SK-N-SH (cell line): ENCODE measurements around the gene ZBTB7A.

Source experiments
- EZH2phosphoT487 ChIP-seq: fragments of 200-600 bp; sonication (generic); IDR thresholded peaks from 2 replicates; pipeline ENCODE4 v1.6.1; 2017; ENCODE audit warnings: low read depth, mixed run types, mild to moderate bottlenecking, antibody characterized with exemption, moderate library complexity, borderline replicate concordance
- FOSL2 ChIP-seq: IDR thresholded peaks from 2 replicates; pipeline ENCODE4 v1.4.0; 2012; ENCODE audit warnings: low read depth, mild to moderate bottlenecking, moderate library complexity, borderline replicate concordance
- FOXM1 ChIP-seq: IDR thresholded peaks from 2 replicates; pipeline ENCODE4 v1.4.0; 2012; ENCODE audit warnings: low read depth, mild to moderate bottlenecking
- MAX ChIP-seq: IDR thresholded peaks from 2 replicates; pipeline ENCODE4 v1.4.0; 2012; ENCODE audit warnings: low read depth
- NFIC ChIP-seq: IDR thresholded peaks from 2 replicates; pipeline ENCODE4 v1.4.0; 2012; ENCODE audit warnings: borderline replicate concordance
- POLR2AphosphoS5 ChIP-seq: IDR thresholded peaks from 2 replicates; pipeline ENCODE4 v1.6.1; 2012; ENCODE audit warnings: low read depth, low read length
- RAD21 ChIP-seq: IDR thresholded peaks from 2 replicates; pipeline ENCODE4 v1.6.1; 2012; ENCODE audit warnings: mild to moderate bottlenecking, low read length
- RCOR1 ChIP-seq: fragments of 150-350 bp; IDR thresholded peaks from 2 replicates; pipeline ENCODE4 v1.6.1; 2017; ENCODE audit warnings: antibody characterized with exemption, low read length
- YY1 ChIP-seq: IDR thresholded peaks from 2 replicates; pipeline ENCODE4 v1.4.0; 2012; ENCODE audit warnings: low read depth, mild to moderate bottlenecking
- TF ChIP-seq, protein P1 (sequence below): fragments of 200-600 bp; sonication (generic); IDR thresholded peaks from 2 replicates; pipeline ENCODE4 v1.6.1; 2017; ENCODE audit warnings: antibody characterized with exemption, mild to moderate bottlenecking, moderate library complexity
- TF ChIP-seq, protein P2 (sequence below): IDR thresholded peaks from 2 replicates; pipeline ENCODE4 v1.6.1; 2012; ENCODE audit warnings: mild to moderate bottlenecking, low read depth, low read length, moderate library complexity

DNA sequence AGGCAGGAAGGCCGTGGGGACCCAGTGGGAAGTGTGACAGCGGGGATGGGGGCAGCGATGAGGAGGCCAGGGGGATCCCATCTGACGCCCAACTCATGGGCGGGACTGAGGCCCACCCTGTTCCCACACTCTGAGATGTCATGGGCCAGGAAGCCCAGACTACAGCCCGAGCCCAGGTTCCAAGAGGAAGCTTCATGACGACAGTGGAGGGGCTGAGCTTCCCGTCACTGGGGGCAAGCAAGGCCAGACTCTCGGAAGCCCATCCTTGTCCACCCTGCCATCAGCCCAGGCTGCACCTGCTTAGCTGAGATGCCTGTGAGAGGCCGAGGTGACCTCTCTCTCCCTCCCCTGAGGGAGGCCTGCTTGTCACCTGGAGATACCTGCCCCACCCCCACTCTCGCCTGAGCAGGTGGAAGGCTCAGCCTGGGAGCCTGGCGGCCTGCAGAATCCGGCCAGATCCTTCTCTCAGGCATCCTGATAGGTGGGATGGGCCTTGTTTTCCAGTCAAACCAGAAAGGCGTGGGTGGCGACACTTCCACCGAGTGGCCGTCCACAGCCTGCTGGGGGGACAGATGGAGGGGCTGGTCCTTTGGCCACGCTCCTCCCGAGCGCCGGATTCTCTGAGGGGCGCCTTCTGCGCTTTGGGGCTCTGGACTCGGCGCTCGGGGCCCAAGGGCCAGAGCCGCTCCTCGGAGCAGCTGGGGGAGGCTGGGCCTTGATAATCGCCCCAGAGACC is 4.8 kb downstream of the ZBTB7A start:
- no peak for TF ChIP-seq YY1
- TF ChIP-seq, protein P1, sequence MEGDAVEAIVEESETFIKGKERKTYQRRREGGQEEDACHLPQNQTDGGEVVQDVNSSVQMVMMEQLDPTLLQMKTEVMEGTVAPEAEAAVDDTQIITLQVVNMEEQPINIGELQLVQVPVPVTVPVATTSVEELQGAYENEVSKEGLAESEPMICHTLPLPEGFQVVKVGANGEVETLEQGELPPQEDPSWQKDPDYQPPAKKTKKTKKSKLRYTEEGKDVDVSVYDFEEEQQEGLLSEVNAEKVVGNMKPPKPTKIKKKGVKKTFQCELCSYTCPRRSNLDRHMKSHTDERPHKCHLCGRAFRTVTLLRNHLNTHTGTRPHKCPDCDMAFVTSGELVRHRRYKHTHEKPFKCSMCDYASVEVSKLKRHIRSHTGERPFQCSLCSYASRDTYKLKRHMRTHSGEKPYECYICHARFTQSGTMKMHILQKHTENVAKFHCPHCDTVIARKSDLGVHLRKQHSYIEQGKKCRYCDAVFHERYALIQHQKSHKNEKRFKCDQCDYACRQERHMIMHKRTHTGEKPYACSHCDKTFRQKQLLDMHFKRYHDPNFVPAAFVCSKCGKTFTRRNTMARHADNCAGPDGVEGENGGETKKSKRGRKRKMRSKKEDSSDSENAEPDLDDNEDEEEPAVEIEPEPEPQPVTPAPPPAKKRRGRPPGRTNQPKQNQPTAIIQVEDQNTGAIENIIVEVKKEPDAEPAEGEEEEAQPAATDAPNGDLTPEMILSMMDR = no peak
- TF ChIP-seq, protein P2, sequence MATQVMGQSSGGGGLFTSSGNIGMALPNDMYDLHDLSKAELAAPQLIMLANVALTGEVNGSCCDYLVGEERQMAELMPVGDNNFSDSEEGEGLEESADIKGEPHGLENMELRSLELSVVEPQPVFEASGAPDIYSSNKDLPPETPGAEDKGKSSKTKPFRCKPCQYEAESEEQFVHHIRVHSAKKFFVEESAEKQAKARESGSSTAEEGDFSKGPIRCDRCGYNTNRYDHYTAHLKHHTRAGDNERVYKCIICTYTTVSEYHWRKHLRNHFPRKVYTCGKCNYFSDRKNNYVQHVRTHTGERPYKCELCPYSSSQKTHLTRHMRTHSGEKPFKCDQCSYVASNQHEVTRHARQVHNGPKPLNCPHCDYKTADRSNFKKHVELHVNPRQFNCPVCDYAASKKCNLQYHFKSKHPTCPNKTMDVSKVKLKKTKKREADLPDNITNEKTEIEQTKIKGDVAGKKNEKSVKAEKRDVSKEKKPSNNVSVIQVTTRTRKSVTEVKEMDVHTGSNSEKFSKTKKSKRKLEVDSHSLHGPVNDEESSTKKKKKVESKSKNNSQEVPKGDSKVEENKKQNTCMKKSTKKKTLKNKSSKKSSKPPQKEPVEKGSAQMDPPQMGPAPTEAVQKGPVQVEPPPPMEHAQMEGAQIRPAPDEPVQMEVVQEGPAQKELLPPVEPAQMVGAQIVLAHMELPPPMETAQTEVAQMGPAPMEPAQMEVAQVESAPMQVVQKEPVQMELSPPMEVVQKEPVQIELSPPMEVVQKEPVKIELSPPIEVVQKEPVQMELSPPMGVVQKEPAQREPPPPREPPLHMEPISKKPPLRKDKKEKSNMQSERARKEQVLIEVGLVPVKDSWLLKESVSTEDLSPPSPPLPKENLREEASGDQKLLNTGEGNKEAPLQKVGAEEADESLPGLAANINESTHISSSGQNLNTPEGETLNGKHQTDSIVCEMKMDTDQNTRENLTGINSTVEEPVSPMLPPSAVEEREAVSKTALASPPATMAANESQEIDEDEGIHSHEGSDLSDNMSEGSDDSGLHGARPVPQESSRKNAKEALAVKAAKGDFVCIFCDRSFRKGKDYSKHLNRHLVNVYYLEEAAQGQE = no peak
- no peak for TF ChIP-seq FOSL2
- no peak for TF ChIP-seq RCOR1
- no peak for TF ChIP-seq MAX
- TF ChIP-seq NFIC = no peak
- no peak for TF ChIP-seq POLR2AphosphoS5
- no peak for TF ChIP-seq EZH2phosphoT487
- no peak for TF ChIP-seq FOXM1
- no peak for TF ChIP-seq RAD21
